ENCODE results near the gene SBNO2.

DNA sequence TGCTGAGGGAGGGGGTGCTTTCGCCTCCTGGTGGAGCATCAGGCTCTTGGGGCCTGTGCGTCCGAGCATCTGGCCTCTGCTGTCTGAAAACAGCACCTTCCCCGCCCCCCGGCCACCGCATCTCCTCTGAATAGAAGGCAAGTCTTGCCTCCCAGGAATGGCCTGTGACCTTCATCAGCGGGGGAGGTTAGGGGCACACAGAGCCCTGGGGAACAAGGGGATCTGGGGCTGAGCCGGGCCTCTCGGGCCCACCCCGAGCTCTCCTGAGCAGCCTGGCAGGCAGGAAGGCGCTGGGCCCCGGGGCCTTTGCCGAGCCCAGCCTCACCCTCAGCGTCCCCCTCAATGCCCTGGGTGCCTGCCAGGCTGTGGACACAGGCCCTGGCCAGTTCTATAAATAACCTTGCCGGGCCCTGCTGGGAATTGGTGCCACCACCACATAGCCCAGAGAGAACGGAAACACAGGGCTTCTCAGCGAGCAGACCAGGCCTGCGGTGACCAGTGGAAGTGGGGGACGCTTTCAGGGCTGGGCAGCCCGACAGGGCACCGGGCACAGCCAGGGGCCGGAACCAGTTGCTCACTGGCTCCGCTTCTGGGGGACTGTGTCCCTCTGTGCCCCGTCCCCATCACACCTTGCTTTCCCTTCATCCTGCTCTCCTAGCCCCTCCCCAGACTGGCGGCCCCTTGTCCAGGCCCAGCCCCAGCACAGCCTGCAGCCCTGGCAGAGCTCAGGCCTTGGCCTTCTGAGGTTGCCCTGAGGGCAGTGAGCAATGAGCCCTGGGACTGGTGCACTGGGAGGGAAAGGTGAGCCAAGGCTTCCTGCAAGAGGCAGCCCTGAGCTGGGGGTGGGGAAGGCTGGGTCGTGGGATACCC, 41.0 kb upstream of the SBNO2 start:
- TF ChIP-seq, protein P1, sequence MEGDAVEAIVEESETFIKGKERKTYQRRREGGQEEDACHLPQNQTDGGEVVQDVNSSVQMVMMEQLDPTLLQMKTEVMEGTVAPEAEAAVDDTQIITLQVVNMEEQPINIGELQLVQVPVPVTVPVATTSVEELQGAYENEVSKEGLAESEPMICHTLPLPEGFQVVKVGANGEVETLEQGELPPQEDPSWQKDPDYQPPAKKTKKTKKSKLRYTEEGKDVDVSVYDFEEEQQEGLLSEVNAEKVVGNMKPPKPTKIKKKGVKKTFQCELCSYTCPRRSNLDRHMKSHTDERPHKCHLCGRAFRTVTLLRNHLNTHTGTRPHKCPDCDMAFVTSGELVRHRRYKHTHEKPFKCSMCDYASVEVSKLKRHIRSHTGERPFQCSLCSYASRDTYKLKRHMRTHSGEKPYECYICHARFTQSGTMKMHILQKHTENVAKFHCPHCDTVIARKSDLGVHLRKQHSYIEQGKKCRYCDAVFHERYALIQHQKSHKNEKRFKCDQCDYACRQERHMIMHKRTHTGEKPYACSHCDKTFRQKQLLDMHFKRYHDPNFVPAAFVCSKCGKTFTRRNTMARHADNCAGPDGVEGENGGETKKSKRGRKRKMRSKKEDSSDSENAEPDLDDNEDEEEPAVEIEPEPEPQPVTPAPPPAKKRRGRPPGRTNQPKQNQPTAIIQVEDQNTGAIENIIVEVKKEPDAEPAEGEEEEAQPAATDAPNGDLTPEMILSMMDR (IDR thresholded peaks at IDR 0.05): no peak
- TF ChIP-seq POLR2A (IDR thresholded peaks at IDR 0.05) (no peak), EP300 (IDR thresholded peaks at IDR 0.05) (no peak)

Data from stomach (tissue), 4 donors.